SK-N-SH (cell line): ENCODE results near the gene CDK6. TPM values are rescaled to one million over a fixed set of nuclear protein-coding genes. Genes with fewer than 3 reads are reported as not detected.

Experiments
- CTCF ChIA-PET: fragments of 300-600, 350-600 bp; formaldehyde crosslinking; extraction: SDS; loops from one replicate; lab custom pipeline; 2021; lab: Yijun Ruan, JAX
- POLR2A ChIA-PET: fragments of 350-600 bp; sonication (Branson Sonifier 250); formaldehyde crosslinking; extraction: SDS; loops from one replicate; lab custom pipeline; 2020; ENCODE audit warnings: antibody characterized with exemption, inconsistent platforms; lab: Yijun Ruan, JAX
- DNase-seq: peaks from one replicate; pipeline ENCODE4 v3.0.0; 2012
- H2AFZ ChIP-seq: fragments of 200-600 bp; sonication (generic); 2 replicates; pipeline ENCODE4 v1.8.1; 2016; ENCODE audit warnings: antibody characterized with exemption, mild to moderate bottlenecking, low read depth
- H3F3A ChIP-seq: fragments of 200-600 bp; sonication (generic); replicated peaks from 2 replicates; pipeline ENCODE3; 2016; ENCODE audit warnings: antibody characterized with exemption, mild to moderate bottlenecking; ENCODE audit not compliant: insufficient read depth
- H3K27ac ChIP-seq, 2 experiments: fragments of 200-500 bp in 1 of 2; fragments of 200-600 bp in 1 of 2; sonication (Bioruptor generic) in 1 of 2; sonication (generic), shearing (Covaris generic) in 1 of 2; 2 replicates each; pipeline versions ENCODE4 v1.5.1 to v1.6.1; 2014 to 2016; ENCODE audit warnings: low read depth in 2 of 2, inconsistent platforms in 1 of 2, low read length in 1 of 2, mild to moderate bottlenecking in 1 of 2, mixed read lengths in 1 of 2
- H3K27me3 ChIP-seq: fragments of 200-600 bp; sonication (generic), shearing (Covaris generic); 2 replicates; pipeline ENCODE4 v1.6.1; 2016; ENCODE audit warnings: mixed run types; ENCODE audit not compliant: insufficient read depth
- H3K36me3 ChIP-seq, 2 experiments: fragments of 200-500 bp in 1 of 2; fragments of 200-600 bp in 1 of 2; sonication (Bioruptor generic) in 1 of 2; sonication (generic) in 1 of 2; replicated peaks in 1 of 2; 2 replicates each; pipeline versions ENCODE3 to v1.5.1; 2014 to 2016; ENCODE audit warnings: low read length in 1 of 2, mild to moderate bottlenecking in 1 of 2; ENCODE audit not compliant: insufficient read depth in 2 of 2, control insufficient read depth in 1 of 2
- H3K4me1 ChIP-seq, 2 experiments: fragments of 200-500 bp in 1 of 2; fragments of 200-600 bp in 1 of 2; sonication (Bioruptor generic) in 1 of 2; sonication (generic), shearing (Covaris generic) in 1 of 2; 2 replicates each; pipeline versions ENCODE4 v1.5.1 to v1.6.1; 2014 to 2016; ENCODE audit warnings: low read depth in 1 of 2, low read length in 1 of 2, mixed run types in 1 of 2; ENCODE audit not compliant: insufficient read depth in 2 of 2, control insufficient read depth in 1 of 2
- H3K4me2 ChIP-seq: fragments of 200-600 bp; sonication (generic), shearing (Covaris generic); 2 replicates; pipeline ENCODE4 v1.6.1; 2017; ENCODE audit warnings: mixed run types
- H3K4me3 ChIP-seq, 2 experiments: fragments of 200-500 bp in 1 of 2; fragments of 200-600 bp in 1 of 2; sonication (Bioruptor generic) in 1 of 2; sonication (generic), shearing (Covaris generic) in 1 of 2; 2 replicates each; pipeline versions ENCODE4 v1.5.1 to v1.8.1; 2014 to 2016; ENCODE audit warnings: low read depth in 2 of 2, inconsistent platforms in 1 of 2, low read length in 1 of 2, mild to moderate bottlenecking in 1 of 2, mixed read lengths in 1 of 2, moderate library complexity in 1 of 2
- H3K79me2 ChIP-seq: fragments of 200-600 bp; sonication (generic); 2 replicates; pipeline ENCODE4 v1.8.1; 2017; ENCODE audit warnings: mild to moderate bottlenecking; ENCODE audit not compliant: insufficient read depth
- H3K9ac ChIP-seq: fragments of 200-600 bp; sonication (generic); 2 replicates; pipeline ENCODE4 v1.6.1; 2017; ENCODE audit warnings: mixed run types
- H3K9me2 ChIP-seq: fragments of 200-600 bp; sonication (generic); 2 replicates; pipeline ENCODE4 v1.6.1; 2017; ENCODE audit warnings: mixed run types
- H3K9me3 ChIP-seq: fragments of 200-600 bp; sonication (generic); 2 replicates; pipeline ENCODE4 v1.6.1; 2017; ENCODE audit warnings: mixed run types, mild to moderate bottlenecking, moderate library complexity
- H4K20me1 ChIP-seq: fragments of 200-600 bp; sonication (generic); 2 replicates; pipeline ENCODE4 v1.6.1; 2017; ENCODE audit warnings: mild to moderate bottlenecking, mixed run types; ENCODE audit not compliant: insufficient read depth
- CHD2 ChIP-seq: fragments of 150-350 bp; IDR thresholded peaks from 2 replicates; pipeline ENCODE4 v1.6.1; 2018; ENCODE audit warnings: low read length; ENCODE audit not compliant: partially characterized antibody
- CTCF ChIP-seq: fragments of 200-600 bp; sonication (generic); IDR thresholded peaks from 2 replicates; pipeline ENCODE4 v1.6.1; 2017; ENCODE audit warnings: antibody characterized with exemption, mild to moderate bottlenecking, moderate library complexity
- FOSL2 ChIP-seq: IDR thresholded peaks from 2 replicates; pipeline ENCODE4 v1.4.0; 2012; ENCODE audit warnings: low read depth, mild to moderate bottlenecking, moderate library complexity, borderline replicate concordance
- GATA2 ChIP-seq: sonication (generic); formaldehyde crosslinking; IDR thresholded peaks from 2 replicates; pipeline ENCODE4 v1.5.0; 2020; ENCODE audit warnings: mild to moderate bottlenecking, missing genetic modification reagents
- MEF2A ChIP-seq: IDR thresholded peaks from 2 replicates; pipeline ENCODE4 v1.4.0; 2012; ENCODE audit warnings: low read depth, borderline replicate concordance
- MXI1 ChIP-seq: IDR thresholded peaks from 2 replicates; pipeline ENCODE4 v1.6.1; 2012; ENCODE audit warnings: mild to moderate bottlenecking, low read depth, low read length, improper control_type of control experiment
- NRF1 ChIP-seq: IDR thresholded peaks from 2 replicates; pipeline ENCODE4 v1.6.1; 2012; ENCODE audit warnings: low read depth, mild to moderate bottlenecking, low read length
- SMC3 ChIP-seq: IDR thresholded peaks from 2 replicates; pipeline ENCODE4 v1.6.1; 2012; ENCODE audit warnings: low read depth, low read length, improper control_type of control experiment
- TAF1 ChIP-seq: IDR thresholded peaks from 2 replicates; pipeline ENCODE4 v1.6.1; 2012; ENCODE audit warnings: low read depth, mild to moderate bottlenecking, low read length, moderate library complexity, borderline replicate concordance
- USF1 ChIP-seq: IDR thresholded peaks from 2 replicates; pipeline ENCODE4 v1.4.0; 2012; ENCODE audit warnings: low read depth, borderline replicate concordance
- USF2 ChIP-seq: fragments of 150-350 bp; IDR thresholded peaks from 2 replicates; pipeline ENCODE4 v1.6.1; 2017; ENCODE audit warnings: antibody characterized with exemption, low read length, low read depth, borderline replicate concordance
- YY1 ChIP-seq: IDR thresholded peaks from 2 replicates; pipeline ENCODE4 v1.4.0; 2012; ENCODE audit warnings: low read depth, mild to moderate bottlenecking
- polyA plus RNA-seq, 3 experiments: library from polyadenylated mRNA; depleted of rRNA; stranded (reverse); fragments of >200 nt; gene quantifications; 2 replicates each; pipeline ENCODE4 v1.2.3, GENCODE V29; 2012
- TF ChIP-seq, protein P1 (sequence below): IDR thresholded peaks from 2 replicates; pipeline ENCODE4 v1.4.0; 2012; ENCODE audit warnings: low read depth
- TF ChIP-seq, protein P2 (sequence below): IDR thresholded peaks from 2 replicates; pipeline ENCODE4; 2012

The CDK6 gene
- polyA plus RNA-seq, 1 of the 3 experiments (the other 2 are of a cell fraction), result 30.3 TPM

DNA sequence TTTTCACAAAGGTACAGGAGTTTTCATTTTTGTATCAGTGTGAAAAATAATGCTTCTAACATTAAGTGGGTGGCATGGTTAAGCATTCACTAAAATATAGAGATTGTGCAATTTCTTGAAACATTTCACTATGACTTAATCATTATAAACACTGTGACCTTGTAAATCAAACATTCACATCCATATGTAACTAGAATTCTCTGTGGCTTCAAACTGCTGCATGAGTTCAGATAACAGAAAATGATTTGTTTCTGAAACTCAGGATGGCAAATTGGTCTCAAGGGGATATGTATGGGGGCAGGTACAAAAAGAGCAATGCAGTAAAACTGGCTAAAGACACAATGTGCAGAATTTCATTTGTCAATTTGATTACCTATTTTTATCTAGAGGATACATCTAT is 250.0 kb downstream of the CDK6 start:
- Histone ChIP-seq H3K9ac (no peak overlapping the region), H4K20me1 (peaks cover 75% of the 10 kb centered on the region)
- CTCF ChIA-PET, result interaction anchor here (1.3 to 1.5 kb wide), 2 partner anchors 24 to 139 kb away, joined by 3 to 4 read pairs; partner anchors contain the start of gene GATAD1

More for the DNA sequence above, 250.0 kb downstream of the CDK6 start:
- TF ChIP-seq YY1 (no peak), GATA2 (no peak), SMC3 (no peak), FOSL2 (no peak), MEF2A (no peak), CHD2 (no peak), MXI1 (no peak), USF2 (no peak), USF1 (no peak), CTCF (no peak), NRF1 (no peak), TAF1 (no peak)
- TF ChIP-seq, protein P1, sequence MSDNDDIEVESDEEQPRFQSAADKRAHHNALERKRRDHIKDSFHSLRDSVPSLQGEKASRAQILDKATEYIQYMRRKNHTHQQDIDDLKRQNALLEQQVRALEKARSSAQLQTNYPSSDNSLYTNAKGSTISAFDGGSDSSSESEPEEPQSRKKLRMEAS, result no peak
- TF ChIP-seq, protein P2, sequence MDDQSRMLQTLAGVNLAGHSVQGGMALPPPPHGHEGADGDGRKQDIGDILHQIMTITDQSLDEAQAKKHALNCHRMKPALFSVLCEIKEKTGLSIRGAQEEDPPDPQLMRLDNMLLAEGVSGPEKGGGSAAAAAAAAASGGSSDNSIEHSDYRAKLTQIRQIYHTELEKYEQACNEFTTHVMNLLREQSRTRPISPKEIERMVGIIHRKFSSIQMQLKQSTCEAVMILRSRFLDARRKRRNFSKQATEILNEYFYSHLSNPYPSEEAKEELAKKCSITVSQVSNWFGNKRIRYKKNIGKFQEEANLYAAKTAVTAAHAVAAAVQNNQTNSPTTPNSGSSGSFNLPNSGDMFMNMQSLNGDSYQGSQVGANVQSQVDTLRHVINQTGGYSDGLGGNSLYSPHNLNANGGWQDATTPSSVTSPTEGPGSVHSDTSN, result no peak
- Histone ChIP-seq H3K27me3 (no peaks in the 10 kb centered on the region), H3K79me2 (peaks cover 87% of the 10 kb centered on the region), H3K4me2 (peak overlapping the region; percentile 3), H3K4me3 (no peak overlapping the region), H3K9me3 (no peaks in the 10 kb centered on the region), H3K27ac (peak overlapping the region in 1 of 2 experiments; percentile 22; a peak in 2 of 4 replicates), H3K36me3 (peaks cover 14 to 31% of the 10 kb centered on the region in 2 experiments), H3K4me1 (peaks cover 14 to 17% of the 10 kb centered on the region in 2 experiments; a peak in 3 of 4 replicates), H2AFZ (no peak overlapping the region), H3F3A (peaks cover 9% of the 10 kb centered on the region), H3K9me2 (no peaks in the 10 kb centered on the region)
- POLR2A ChIA-PET, result no interaction called here
- no peak for DNase-seq
